HPDE6-E6E7 (cell line): Measurements from ENCODE around the gene MKNK2.
"Not testable (repeated sequence)": the region's sequence is repeated elsewhere in the genome, so short reads cannot be mapped to it uniquely, and the experiment has no call there.

ENCODE experiments used
- DNase-seq: peaks from one replicate; pipeline ENCODE4 v3.0.0; 2011; ENCODE audit warnings: missing footprints; ENCODE audit errors: extremely low spot score

Gene MKNK2

DNA sequence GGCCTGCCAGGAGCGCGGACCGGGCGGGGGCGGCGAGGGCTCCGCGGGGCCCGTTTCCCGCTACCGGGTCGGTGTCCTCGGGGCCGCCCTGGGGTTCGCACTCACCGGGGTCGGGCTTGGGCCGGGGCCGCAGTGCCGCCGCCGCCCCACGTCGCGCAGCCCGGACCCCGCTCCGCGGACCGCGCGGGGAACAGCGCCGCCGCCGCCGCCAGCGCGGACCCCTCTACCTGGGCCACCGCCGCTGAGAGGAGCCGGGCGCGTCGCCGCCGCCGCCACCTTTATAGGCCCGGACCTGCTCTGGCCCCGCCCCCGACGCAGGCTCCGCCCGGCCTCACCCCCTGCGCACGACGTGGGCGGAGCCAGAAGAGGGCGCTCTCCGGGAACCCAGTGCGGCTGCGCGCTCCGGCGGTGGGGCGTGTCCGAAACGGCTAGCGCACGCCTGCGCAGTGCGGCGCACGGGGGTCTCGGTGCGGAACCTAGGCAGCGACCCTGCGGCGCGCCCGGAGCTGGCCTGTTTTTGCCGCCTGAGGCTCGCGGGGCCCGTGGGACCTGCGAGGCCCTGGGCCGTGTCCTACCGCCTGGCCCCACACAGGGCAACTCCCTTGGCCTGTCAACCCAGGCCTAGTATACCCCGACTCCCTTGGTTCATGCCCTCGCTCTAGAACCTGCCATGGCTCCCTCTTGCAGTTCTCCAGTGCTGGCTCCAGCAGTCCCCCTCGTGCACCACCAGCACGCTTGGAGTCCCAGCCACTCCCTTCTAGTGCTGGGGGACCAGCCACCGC lies at the start of gene MKNK2:
Gene MKNK2 (minus strand): TSS at position 254 of the 782 bp plus-strand sequence. CDS start 393 bp downstream, outside the sequence.
- peak; percentile 69 for DNase-seq

DNA sequence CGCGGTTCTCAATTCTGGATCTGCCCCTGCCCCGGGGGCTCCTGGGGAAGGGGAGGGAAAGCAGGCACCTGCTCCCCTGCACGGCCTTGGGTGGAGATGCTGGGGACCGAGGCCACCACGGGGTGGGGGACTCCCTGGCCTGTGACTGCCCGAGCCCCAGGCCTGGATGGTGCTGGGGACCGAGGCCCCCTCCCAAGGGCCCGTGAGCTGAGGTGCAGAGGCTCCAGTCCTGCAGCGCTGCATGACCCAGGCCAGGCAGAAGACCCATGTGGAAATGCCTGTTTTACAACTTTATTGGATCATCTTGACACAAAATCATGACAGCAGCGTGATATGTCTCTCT lies 49.6 kb upstream of the MKNK2 start:
- no peak for DNase-seq

DNA sequence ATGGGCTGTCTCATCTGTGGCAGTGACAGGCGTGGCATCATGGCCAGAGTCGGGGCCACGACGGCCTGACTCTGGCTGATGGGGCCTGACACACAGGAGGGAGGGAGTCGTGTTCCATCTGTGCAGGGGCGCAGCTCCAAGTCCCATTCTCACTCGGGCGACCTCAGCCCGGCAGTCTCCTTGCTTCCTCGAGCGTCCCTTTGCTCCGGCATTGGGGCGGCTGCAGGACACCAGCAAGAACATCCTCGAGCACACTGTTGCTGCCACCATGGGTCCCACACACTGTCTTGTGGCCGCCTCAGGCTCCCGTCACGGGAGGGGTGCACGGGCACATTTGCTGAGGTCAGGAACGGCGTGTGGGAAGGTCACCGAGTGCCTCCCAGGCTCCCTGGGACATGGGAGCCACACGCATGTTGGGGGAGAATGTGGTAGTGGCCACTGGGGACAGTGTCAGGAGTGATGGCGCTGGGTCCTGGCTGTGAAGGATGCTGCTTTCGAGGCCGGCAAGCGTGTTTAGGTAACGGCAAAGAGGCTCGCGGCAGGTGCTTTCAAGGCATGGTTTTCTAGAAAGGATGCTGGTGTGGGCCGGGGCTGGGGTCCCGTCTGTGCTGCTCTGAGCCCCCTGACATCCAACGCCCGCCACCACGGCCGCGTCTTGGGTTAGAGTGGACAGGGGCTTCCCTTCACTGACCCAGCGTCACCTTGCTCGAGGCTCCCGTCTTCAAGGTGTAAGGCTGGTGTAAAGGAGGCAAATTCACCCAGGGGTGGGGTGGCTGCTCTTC lies 49.1 kb upstream of the MKNK2 start:
- no peak for DNase-seq

DNA sequence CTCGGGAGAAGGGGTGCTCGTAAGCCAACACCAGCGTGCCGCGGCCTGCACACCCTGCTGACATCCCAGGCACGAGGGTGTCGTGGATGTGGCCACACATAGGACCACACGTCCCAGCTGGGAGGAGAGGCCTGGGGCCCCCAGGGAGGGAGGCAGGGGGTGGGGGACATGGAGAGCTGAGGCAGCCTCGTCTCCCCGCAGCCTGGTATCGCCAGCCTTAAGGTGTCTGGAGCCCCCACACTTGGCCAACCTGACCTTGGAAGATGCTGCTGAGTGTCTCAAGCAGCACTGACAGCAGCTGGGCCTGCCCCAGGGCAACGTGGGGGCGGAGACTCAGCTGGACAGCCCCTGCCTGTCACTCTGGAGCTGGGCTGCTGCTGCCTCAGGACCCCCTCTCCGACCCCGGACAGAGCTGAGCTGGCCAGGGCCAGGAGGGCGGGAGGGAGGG lies 48.0 kb upstream of the MKNK2 start:
- no peak for DNase-seq

DNA sequence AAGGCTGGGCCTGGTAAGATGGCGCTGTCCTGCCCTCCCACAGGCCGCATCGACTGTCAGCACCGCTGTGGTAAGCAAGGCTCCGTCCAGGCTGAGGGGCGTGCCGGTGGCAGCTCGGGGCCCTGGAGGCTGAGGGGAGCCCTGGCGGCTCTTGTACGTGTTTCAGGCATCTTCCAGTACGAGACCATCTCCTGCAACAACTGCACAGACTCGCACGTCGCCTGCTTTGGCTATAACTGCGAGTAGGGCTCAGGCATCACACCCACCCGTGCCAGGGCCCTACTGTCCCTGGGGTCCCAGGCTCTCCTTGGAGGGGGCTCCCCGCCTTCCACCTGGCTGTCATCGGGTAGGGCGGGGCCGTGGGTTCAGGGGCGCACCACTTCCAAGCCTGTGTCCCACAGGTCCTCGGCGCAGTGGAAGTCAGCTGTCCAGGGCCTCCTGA lies 46.9 kb upstream of the MKNK2 start:
- no peak for DNase-seq

DNA sequence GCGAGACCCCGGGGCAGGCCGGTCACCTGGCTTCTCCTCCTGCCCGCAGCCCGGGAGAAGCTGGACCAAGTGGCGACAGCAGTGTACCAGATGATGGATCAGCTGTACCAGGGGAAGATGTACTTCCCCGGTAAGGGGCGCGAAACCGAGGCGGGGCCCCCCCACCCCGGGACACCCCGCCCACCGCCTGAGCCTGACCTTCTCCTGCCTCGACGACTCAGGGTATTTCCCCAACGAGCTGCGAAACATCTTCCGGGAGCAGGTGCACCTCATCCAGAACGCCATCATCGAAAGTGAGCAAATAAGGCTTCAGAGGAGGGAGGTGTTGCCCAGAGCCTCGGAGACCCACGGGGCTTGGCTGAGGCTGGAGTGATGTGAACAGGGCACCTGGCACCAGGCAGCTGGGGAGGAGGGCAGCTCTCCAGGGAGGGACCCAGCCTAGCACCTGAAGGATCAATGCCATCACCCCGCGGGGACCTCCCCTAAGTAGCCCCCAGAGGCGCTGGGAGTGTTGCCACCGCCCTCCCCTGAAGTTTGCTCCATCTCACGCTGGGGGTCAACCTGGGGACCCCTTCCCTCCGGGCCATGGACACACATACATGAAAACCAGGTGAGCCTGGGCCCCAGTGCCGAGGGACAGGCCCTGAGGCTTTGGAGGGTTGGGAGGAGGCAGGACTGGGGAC lies 46.3 kb upstream of the MKNK2 start:
- DNase-seq: no peak

DNA sequence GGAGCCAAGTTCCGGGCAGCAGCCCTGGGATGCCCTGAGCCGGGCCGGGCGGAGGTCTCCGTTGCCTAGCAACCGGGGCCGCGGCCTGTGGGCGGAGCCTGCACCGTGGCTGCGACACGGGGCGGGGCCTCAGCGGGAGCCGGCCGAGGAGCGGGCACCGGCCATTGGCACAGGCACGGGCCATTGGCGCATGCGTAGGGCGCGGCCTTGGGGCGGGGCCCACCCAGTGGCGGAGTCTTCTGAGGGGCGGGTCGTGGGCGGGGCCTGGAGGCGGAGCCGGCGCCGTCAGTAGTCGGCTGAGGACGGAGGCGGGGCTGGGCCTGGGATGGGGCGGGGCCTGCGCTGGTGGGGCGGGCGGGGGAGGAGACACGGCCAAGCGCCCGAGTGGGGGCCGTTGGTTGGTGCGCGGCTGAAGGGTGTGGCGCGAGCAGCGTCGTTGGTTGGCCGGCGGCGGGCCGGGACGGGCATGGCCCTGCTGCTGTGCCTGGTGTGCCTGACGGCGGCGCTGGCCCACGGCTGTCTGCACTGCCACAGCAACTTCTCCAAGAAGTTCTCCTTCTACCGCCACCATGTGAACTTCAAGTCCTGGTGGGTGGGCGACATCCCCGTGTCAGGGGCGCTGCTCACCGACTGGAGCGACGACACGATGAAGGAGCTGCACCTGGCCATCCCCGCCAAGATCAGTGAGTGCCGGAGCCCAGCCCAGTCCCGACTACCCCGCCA lies 45.6 kb upstream of the MKNK2 start, which contains the start of gene IZUMO4:
Gene IZUMO4 (plus strand): TSS at position 436 of the 723 bp plus-strand sequence. CDS start 31 bp downstream, at position 467.
- peak; percentile 94 for DNase-seq

DNA sequence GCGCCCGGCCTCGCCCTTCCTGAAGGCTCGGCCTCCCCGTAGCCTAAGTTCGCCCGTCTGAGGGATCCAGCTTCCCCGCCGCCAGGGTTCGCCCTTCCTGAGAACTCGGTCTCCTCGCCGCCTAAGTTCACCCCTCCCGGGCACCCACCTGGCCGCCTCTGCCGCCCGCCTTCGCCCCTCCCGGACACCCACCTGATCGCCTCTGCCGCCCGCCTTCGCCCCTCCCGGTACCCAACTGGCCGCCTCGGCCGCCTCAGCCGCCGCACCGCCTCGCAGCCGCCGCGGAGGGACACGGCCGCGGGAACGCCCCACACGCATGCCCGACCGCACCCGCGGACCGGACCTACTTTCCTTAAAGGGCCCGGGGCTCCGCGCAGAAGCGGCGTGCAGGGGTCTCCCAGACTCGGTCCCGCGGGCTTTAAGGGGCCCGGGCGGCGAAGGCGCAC lies 45.0 kb upstream of the MKNK2 start, which contains the start of gene MOB3A:
Gene MOB3A (minus strand): TSS at position 293 of the 446 bp plus-strand sequence. CDS start 17,766 bp downstream, outside the sequence.
- no peak for DNase-seq

DNA sequence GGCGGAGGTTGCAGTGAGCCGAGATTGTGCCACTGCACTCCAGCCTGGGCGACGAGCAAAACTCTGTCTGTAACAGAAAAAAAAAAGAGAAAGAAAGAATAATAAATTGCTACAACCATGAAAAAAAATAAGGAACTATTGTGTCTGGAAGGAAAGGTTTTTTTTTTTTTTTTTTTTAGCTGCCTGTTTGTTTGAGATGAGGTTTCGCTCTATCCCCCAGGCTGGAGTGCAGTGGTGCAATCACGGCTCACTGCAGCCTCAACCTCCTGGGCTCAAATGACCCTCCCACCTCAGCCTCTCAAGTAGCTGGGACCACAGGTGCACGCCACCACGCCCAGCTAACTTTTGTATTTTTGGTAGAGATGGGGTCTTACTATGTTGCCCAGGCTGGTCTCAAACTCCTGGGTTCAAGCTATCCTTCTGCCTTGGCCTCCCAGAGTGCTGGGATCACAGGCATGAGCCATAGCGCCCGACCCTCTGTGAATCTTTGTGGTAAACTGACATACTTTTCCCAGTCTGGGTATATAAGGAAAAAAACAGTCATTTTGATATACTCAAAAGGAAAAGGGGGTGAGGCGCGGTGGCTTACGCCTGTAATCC lies 41.0 kb upstream of the MKNK2 start:
- DNase-seq: not testable (repeated sequence)

DNA sequence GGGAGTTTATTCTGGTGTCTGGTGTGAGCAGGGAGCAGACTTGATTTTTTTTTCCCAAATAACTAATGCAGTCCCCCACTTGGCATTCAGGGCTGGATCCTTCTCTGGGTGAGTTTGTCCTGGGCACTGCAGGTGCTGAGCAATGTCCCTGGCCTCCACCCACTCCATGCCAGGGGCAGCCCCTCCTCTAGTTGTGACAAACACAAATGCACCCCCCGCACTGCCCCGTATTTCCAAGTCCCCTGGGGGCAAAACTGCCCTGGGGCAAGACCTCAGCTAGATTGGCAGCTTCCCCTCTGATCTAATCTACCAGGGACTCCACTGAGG lies 38.6 kb upstream of the MKNK2 start:
- DNase-seq: no peak

DNA sequence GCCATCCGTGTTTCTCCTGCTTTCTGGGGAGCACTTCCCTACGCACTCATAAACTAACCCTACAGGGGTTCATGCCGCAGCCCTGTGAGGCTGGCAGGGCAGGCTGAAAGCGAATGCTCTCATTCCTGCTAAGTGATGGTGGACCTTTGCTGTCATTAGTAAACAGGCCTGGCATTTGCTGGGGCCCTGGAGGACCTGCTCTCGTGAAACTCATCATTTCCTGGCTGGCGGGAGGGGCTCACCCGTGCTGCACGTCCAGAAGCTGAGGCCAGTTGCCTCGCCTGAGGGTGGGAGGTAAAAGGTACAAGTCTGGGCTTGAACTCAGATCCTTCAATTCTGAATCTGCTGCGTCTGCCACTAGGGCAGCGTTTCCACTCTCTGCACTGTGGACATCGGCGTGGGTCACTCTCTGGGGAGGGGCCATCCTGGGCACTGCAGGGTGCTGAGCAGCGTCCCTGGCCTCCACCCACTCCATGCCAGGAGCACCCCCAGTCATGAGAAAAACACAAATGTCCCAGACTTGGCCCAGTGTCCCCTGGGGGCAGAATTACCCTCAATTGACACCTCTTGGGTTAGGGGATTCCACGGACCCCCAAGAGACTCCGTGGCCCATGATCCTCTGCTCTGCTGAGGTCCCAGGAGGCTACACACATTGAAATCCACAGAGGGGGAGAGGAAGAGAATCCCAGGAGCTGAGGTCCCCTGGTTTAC lies 38.1 kb upstream of the MKNK2 start:
- DNase-seq: peak; percentile 95

DNA sequence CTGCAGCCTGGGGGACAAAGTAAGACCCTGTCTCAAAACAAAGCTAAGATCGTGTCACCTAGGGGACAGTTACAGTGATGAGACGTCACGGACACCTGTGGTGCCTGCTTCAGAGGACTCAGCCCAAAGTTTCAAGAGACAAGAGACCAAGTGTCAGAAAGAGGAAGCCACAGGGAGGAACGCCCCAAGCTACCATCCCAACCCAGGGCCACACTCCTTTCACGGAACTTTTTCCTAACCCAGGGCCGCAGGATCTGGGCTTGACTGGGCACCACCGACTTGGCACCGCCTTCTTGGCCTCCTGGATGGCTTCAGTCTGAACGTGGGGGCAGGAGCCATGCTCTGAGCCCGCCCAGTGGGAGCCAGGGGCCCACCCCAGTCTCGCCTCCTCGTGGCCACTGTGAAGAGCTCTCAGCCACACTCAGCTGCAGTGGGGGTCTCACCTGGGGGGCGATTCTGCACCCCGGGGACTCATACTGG lies 36.6 kb upstream of the MKNK2 start:
- DNase-seq: no peak

DNA sequence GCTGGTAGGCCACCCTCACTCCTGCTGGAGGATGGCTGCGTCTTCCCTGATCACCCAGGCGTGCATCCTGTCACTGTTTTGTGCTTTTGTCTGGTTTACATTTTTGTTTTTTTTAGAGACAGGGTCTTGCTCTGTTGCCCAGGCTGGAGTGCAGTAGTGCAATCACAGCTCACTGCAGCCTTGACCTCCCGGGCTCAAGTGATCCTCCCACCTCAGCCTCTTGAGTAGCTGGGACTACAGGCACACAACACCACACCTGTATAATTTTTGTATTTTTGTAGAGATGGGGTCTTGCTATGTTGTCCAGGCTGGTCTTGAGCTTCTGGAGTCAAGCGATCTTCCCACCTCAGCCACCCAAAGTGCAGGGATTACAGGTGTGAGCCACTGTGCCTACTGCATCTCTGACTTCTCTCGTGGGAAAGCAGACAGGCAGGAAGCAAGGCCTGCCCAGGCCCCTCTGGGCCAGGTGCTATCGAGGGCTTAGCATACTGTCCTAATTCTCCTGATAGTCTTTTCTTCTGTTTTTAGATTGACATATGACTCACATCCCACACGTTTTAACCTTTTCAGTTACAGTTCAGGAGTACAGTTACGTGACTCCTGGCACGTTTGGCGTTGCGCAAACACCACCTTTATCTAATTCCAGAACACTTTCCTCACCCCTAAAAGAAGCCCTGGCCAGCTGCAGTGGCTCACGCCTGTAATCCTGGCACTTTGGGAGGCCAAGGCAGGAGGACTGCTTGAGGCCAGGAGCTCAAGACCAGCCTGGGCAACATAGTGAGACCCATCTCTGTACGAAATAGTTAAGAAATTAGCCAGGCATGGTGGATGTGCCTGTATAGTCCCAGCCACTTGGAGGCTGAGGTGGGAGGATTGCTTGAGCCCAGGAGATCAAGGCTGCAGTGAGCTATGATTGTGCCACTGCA lies 35.9 kb upstream of the MKNK2 start:
- DNase-seq: peak; percentile 78

DNA sequence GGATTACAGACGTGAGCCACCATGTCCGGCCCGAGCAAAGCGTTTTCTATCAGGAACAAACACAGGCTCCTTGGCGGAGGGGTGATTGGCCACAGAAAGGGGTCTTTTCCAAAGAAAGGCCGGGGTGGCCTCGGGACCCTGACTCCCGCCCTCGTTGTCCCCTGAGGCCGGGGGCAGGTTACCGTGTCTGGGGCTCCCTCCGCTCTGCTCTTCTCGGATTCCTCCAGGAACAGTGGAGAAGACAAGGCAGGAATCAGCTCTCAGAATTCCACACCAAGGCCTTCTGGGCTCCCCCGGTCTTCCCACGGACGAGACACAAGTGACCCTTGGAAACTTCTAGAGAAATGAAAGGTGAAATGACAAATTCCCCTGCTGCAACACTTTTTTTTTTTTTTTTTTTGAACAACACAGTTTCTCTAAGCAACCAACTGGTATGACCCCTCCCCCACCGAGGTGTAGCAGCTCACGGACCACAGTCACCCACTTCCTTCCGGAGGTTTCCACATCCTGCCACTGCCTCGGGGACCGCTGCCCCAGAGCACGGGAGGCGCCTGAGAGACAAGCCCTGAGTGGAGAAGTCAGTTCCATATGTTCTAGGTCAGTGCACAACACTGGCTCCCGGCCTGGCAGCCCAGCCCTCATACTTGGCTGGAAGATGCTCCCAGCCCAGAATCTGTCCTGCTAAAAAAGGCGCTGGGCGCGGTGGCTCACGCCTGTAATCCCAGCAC lies 34.1 kb upstream of the MKNK2 start:
- DNase-seq: no peak

DNA sequence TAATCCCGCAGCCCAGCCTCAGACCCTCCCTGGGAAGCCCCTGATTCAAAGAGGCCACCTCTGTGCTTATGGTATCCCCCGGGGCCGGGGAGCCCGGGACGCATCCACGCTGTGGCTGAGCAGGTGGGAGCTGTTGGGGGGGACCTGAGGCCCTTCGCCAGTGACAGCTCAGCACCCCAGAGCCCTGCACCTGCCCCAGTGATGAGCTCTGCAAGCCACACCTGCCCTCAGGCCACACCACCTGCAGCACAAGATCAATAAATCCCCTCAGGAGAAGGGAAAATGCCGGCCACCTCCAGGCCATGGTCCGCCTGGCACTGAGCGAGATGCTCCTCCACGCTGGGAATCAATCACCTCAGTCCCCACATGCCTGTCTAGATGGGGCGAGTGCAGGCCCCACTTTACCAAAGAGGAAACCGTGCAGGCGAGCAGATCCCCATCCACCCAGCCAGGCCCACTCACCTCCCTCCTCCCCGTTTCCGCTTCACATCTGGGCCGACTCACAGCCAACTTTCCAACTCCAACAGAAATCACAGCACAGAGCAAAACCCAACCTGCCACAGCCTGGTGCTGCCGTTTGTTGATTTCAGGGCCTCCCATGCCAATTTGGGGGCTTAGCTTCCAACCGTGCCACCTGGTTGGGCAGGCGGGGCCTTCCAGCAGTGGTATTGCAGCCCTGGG lies 32.3 kb upstream of the MKNK2 start:
- no peak for DNase-seq

DNA sequence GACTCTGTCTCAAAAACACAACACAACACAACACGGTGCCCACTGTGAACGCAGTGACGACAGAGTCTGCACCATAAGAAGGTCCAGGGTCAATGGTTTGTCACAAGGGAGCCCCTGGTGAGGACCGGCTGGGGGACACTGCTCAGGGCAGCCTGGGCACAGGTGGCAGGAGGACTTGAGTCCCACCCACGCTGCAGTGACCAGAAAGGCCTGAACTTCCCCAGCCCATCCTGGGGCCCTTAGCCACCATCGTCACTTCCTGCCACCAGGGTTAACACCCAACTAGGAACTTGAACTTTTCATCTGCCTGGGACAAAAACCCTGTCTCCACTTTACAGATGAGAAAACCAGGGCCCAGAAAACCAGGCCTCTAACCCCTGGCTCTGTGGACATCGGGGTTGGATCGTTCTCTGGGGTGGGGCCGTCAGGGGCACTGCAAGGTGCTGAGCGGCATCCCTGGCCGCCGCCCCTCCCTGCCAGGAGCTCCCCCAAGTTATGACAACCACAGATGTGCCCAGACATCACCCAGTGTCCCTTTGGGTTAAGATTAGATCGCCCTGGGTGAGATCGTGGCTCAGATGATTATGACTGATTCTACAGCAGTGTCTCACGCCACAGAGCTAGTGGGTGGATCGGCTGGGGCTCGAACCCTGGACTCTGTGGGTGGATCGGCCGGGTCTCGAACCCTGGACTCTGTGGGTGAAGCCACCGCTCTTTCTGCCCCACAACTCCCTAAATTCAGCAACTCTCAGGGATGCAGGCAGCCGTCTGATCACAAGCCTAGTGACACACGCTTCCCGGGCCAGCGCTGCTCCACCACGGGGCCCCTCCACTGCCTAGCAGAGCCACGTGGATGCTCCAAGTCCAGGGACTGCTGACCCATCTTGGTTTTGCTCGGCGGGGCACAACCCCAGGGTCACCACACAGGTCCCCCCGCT lies 31.1 kb upstream of the MKNK2 start:
- no peak for DNase-seq
